Panc1 (cell line): Measurements from ENCODE around the gene ADARB2.

Experiments used
- POLR2AphosphoS5 ChIP-seq: IDR thresholded peaks from 2 replicates; pipeline ENCODE4 v1.6.1; 2012; ENCODE audit warnings: mild to moderate bottlenecking, low read depth, low read length, moderate library complexity
- TCF7L2 ChIP-seq: IDR thresholded peaks from 2 replicates; pipeline ENCODE4 v1.6.1; 2011; ENCODE audit warnings: mild to moderate bottlenecking, low read depth, low read length, inconsistent platforms
- TF ChIP-seq, protein P1 (sequence below): fragments of 450-650 bp; IDR thresholded peaks from 2 replicates; pipeline ENCODE4 v1.5.1; 2017; ENCODE audit warnings: mild to moderate bottlenecking

GRCh38 chr10:1424648-1425047 lies 312.7 kb downstream of the ADARB2 start:
- TF ChIP-seq, protein P1, sequence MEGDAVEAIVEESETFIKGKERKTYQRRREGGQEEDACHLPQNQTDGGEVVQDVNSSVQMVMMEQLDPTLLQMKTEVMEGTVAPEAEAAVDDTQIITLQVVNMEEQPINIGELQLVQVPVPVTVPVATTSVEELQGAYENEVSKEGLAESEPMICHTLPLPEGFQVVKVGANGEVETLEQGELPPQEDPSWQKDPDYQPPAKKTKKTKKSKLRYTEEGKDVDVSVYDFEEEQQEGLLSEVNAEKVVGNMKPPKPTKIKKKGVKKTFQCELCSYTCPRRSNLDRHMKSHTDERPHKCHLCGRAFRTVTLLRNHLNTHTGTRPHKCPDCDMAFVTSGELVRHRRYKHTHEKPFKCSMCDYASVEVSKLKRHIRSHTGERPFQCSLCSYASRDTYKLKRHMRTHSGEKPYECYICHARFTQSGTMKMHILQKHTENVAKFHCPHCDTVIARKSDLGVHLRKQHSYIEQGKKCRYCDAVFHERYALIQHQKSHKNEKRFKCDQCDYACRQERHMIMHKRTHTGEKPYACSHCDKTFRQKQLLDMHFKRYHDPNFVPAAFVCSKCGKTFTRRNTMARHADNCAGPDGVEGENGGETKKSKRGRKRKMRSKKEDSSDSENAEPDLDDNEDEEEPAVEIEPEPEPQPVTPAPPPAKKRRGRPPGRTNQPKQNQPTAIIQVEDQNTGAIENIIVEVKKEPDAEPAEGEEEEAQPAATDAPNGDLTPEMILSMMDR: no peak
- no peak for TF ChIP-seq POLR2AphosphoS5
- no peak for TF ChIP-seq TCF7L2
